Middle frontal gyrus (tissue), 1 donor: ENCODE data around the gene PIK3C2G.

Experiments
- DNase-seq: peaks from one replicate; pipeline ENCODE4 v3.0.0-alpha.2; 2015; ENCODE audit warnings: low spot score; ENCODE audit errors: extremely low spot score

Gene PIK3C2G

GRCh38 chr12:18551106-18551505 is 289.8 kb downstream of the PIK3C2G start:
- DNase-seq, result no peak

DNA sequence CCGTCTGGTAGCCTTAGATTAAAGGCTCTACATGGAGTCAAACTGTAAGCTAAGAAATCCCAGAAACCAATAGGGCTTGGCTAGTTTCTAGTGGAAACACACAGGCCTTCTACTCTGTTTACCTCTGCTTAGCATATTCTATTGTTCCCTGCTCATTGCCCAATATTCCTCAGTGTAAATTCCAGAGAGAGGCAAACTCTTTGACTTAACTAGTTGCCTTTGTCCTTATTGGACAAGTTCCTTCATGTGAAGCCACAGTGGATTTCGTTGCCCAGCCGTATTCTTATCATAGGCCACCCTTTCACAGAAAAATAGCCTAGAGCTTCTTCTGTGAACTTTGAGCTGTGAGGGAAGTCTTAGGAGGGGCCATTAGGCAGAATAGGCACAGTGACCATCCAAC is 290.4 kb downstream of the PIK3C2G start:
- no peak for DNase-seq

DNA sequence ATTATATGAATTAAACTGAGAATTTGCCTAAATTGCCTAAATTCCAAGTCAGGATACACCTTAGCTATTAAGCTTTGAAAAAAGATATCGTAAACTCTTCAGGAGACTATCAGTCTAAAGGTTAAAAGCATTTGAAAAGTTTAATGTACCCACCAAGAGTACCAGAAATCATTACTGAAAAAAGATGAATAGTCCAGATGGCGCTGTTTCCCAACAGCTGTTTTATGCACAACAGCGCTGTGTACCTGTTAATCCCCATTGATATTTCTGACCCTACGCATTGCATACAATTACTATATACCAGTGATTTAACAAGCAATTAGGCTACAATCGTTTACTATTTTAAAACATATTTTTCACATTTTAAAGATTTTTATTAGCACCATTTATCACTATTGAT is 291.5 kb downstream of the PIK3C2G start:
- no peak for DNase-seq

- no peak for DNase-seq
These were observed 294.8 kb downstream of the PIK3C2G start for GRCh38 chr12:18556161-18556560.

- no peak for DNase-seq
These were observed 297.9 kb downstream of the PIK3C2G start for GRCh38 chr12:18559242-18559641.

DNA sequence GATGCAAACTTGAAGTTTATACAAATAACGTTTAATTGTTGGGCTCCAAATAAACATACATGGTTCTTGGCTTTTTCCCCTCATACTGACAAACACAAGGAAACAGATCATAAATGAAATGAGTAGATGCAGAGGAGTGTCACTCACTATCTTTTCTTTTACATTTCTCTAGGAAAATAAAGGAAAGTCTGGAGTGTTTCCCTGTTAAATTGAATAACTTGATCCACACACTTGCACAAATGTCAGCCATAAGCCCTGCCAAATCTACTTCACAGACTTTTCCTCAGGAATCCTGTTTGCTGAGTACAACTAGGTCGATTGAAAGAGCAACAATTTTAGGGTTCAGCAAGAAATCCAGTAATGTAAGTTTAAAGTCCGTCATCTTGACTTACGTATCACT is 301.2 kb downstream of the PIK3C2G start:
- no peak for DNase-seq

GRCh38 chr12:18564306-18564705 is 303.0 kb downstream of the PIK3C2G start:
- DNase-seq, result no peak

GRCh38 chr12:18567787-18568186 is 306.5 kb downstream of the PIK3C2G start:
- no peak for DNase-seq

GRCh38 chr12:18570543-18570942 is 309.2 kb downstream of the PIK3C2G start:
- DNase-seq, result no peak

DNA sequence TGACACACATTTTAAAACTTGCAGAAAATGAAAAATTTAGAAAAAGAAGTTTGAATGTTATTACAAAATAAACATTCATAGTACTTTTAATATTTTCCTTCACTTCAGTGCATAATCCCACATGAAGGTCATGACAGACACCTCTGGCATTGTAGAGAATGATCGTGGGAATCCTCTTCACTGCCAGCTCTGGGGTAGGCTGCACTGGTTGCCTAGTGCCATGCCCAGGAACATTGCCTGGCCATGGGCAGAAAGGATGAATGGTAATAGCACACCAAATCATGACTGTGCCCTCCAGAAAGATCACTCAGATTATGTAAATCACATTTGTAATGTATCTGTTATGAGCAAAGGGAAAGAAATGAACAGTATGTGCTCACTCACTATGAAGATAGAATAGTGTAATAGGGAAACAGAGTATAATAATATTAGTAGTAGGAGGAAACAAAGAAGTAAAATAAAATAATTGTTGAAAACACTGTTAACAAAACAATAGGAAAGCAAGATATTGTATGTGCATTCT is 314.8 kb downstream of the PIK3C2G start:
- no peak for DNase-seq

DNA sequence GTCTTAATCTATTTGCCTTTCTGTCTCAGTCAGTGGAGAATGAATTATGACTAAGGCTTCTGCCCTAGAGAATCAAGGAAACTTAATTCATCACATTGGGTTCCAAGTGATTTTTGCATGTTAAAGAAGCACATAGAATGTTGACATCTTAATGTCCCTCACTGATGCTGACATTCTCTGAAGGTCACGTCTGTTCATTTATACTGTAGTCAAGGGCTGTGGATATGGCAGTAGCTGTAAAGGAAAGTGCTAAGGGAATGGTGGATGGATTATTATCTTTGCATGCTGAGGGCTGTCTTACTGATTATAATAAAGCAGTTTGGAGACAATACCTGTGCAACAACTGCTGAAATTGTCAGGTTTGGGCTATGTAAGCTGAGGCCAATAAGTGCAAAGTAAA is 315.3 kb downstream of the PIK3C2G start:
- no peak for DNase-seq

DNA sequence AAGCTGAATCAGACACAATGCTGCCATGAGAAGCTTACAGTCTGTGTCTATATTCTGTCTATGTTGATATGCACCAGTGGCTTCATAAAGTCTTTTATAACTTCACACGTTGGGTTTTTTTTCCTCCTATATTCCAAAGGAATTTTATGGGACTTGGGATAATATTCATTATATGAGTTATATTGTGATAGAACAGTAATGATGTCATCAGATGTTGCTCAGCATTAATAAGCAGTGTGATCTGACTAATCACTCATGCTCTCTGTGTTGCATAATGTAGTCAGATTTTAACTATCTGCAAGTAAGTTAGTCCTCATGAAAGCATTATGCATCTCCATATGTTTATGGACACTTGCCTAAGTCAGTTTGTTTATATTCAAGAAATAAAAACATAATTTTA is 316.9 kb downstream of the PIK3C2G start:
- no peak for DNase-seq

DNA sequence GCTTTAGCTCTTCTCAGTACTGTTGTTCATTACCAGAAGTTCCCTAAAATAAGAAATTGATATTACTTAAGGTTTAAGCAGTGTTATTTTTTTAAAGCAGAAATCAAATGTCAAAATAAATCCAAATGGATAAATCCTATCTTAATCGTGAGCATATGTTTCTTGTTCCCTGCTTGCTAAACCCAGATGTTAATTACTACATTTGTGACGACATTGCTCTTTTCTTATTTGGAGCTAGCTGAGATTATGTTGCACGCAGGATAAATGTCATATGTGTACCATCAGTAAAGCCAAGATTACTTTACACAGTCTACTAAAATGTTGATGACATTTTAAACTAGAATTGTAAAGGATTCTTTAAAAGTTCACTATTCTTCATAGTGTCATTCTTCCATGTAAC is 319.0 kb downstream of the PIK3C2G start:
- no peak for DNase-seq

- DNase-seq, result no peak
These were observed 319.4 kb downstream of the PIK3C2G start for GRCh38 chr12:18580706-18581105.

DNA sequence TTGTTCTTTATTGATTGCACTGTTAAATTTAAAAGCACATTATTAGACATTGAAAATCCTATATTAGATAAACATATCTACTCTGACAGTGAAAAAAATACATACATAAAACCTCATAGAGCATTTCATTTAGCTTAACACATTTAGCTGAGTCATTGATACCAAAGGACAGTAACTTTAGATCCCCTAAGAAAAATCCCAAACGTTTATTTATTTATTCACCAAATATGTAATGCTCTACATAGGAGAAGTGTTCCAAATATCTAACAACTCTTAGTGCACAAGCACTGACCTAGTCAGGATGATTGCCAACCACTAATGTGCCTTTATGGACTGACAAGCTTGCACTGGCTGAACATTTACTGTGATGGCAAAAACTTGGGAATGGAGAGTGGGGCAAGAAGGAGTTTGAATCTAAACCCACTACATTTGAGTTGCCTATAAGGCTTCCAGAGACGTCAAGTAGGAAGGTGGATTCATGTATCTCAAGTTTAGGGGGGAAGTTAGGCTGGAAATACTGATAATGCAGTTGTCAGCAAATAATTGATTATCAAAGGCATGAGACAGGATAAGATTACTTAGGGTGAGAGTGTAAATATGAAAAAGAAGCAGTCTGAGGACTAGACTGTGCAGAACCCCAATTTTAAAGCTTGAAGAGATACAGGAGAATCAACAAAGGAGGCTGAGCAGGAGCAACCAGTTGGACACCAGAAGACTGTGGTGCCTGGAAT is 320.1 kb downstream of the PIK3C2G start:
- DNase-seq, result no peak

DNA sequence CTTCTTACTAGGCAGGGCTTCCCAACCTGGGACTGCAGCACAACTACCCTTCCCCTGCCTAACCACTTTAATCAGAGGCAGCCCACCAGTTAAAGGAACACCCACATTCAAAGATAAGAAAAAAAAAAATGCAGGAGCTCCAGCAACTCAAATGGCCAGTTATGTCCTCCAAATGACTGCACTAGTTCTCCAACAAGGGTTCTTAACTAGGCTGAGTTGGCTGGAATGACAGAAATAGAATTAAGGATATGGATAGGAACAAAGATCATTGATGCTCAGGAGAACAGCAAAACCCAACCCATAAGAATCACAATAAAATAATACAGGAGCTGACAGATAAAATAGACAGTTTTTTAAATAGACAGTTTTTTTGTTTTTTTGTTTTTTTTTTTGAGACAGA is 322.3 kb downstream of the PIK3C2G start:
- no peak for DNase-seq

GRCh38 chr12:18586581-18586980 is 325.3 kb downstream of the PIK3C2G start:
- no peak for DNase-seq

- no peak for DNase-seq
These were observed 328.0 kb downstream of the PIK3C2G start for GRCh38 chr12:18589316-18589715.

GRCh38 chr12:18591473-18591872 is 330.2 kb downstream of the PIK3C2G start:
- no peak for DNase-seq

DNA sequence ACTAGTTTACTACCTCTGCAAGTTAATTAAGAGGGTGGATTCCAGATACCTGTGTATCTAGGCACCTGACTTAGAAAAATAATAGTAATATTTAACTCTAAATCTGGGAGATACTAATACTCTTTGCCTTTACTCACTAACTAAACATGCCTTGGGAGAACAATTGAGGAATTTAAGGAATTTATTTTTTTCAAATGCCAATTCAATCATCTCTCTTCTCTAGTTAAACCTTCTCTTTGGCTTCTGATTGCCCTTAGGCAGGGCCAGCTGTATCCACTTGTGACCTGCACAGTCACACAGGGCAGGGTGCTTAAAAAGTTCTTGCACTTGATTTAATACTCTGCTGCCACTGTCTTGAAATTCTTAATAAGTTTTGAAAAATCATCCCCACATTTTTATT is 334.1 kb downstream of the PIK3C2G start:
- no peak for DNase-seq

GRCh38 chr12:18601962-18602361 is 340.6 kb downstream of the PIK3C2G start:
- no peak for DNase-seq

DNA sequence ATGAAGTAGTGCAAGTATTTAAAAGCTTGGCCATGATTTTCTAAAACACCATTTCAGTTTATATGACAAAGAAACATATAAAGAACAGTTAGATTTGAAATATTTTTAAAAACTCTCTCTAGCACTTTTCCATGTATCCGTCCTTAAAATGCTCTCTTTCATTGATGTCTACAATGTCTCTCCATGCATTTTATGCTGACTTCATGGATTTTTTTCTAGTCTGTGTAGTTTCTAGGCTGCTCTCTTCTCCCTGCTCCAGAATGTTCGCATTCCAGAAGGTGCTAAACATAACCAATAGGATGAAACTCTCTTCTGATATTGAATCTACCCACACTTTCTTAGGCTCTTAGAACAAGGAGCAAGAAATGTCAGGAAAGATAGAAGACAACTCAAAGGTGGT is 351.7 kb downstream of the PIK3C2G start:
- no peak for DNase-seq

GRCh38 chr12:18620986-18621385 is 359.7 kb downstream of the PIK3C2G start:
- DNase-seq, result no peak
